Measurements from ENCODE around the gene OR2M5.

- TF ChIP-seq CTCF (conservative IDR thresholded peaks at IDR 0.05 in 1 of 2, IDR thresholded peaks at IDR 0.05 in 1 of 2; ENCODE audit: extremely low read depth in 1 of 2, insufficient read depth in 1 of 2, low read depth in 1 of 2, low read length in 2 of 2) = no peak
- TF ChIP-seq EZH2 (IDR thresholded peaks at IDR 0.05; ENCODE audit: borderline replicate concordance, low read length) = no peak
Measured at GRCh38 chr1:248183996-248184395, 39.0 kb downstream of the OR2M5 start.
